ENCODE measurements around the gene PICK1. TPM values are rescaled to one million over a fixed set of nuclear protein-coding genes. Genes with fewer than 3 reads are reported as not detected.

PICK1 gene
- total and polyA plus RNA-seq, 2 of the 4 experiments (the other 2 are of a cell fraction) = 16.5 to 21.0 TPM

DNA sequence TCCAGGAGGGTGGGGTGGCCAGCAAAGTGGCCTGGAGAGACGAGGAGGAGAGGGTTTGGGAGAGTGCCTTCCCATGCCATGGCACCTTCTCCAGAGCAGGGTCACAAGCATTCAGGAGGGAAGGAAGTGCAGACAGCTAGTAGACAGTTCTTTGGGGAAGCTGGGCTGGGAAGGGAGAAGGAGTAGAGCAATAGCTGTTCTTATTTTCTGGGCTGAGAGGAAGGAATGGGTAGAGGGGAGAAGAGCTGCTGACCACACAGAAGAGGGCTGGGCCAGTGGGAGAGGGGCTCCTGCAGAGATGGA, 14.8 kb upstream of the PICK1 start:
- ChIA-PET CTCF (no interaction called here), POLR2A (ENCODE audit: unreplicated experiment) (no interaction called here)
- no peak overlapping the region for H4K8ac ChIP-seq (ENCODE audit: low read depth in 2 of 2, low read length in 2 of 2)
- H3K4me2 ChIP-seq (ENCODE audit: low read depth, low read length) = no peak overlapping the region
- H4K20me1 ChIP-seq (ENCODE audit: insufficient read depth, low read length) = no peaks in the 10 kb centered on the region
- no peak overlapping the region for H3K9ac ChIP-seq (ENCODE audit: low read depth, low read length)
- WGBS, 2 experiments (ENCODE audit: extremely low coverage in 2 of 2, insufficient read length in 1 of 2) = no CpG with 5 or more reads among the region's 1 CpG
- no peak overlapping the region for H4K91ac ChIP-seq (ENCODE audit: insufficient read depth, low read depth, low read length)
- no peak overlapping the region for H2BK5ac ChIP-seq (ENCODE audit: low read depth, low read length, poor library complexity, severe bottlenecking)
- 0 out of 2 replicates have a peak, but pooled peaks cover 11% of the 10 kb centered on the region for H3K9me1 ChIP-seq (ENCODE audit: insufficient read depth, low read length)
- dilution Hi-C loops (cut with HindIII; ENCODE audit: low sequenced_read_pairs, unreplicated experiment) (no loop called here), intact Hi-C loops (cut with micrococcal nuclease) (no loop called here), in situ Hi-C loops (cut with MboI; ENCODE audit: low sequenced_read_pairs) (no loop called here)
- H3K14ac ChIP-seq (replicated peaks; ENCODE audit: low read depth, low read length) = no peak overlapping the region
- DNase-seq = no peak
- no peaks in the 10 kb centered on the region for H3K36me3 ChIP-seq (ENCODE audit: control insufficient read depth, insufficient read depth, low read length)
- H4K5ac ChIP-seq (ENCODE audit: low read depth, low read length) = no peak overlapping the region
- no peak overlapping the region for H3K23ac ChIP-seq (ENCODE audit: low read depth, low read length)
- H3K79me1 ChIP-seq (ENCODE audit: low read depth in 1 of 2, low read length in 2 of 2) = no peaks in the 10 kb centered on the region
- no peak overlapping the region for H2AFZ ChIP-seq (replicated peaks; ENCODE audit: low read length, poor library complexity)
- peaks cover 2% of the 10 kb centered on the region for H3K4me1 ChIP-seq (ENCODE audit: control insufficient read depth, insufficient read depth, low read length)
- no peak overlapping the region for H2AK5ac ChIP-seq (ENCODE audit: low read depth, low read length)
- no peak overlapping the region for H2BK20ac ChIP-seq (ENCODE audit: low read depth, low read length)
- H3K18ac ChIP-seq (ENCODE audit: low read depth, low read length) = no peak overlapping the region
- no peaks in the 10 kb centered on the region for H3K9me3 ChIP-seq (ENCODE audit: control insufficient read depth, insufficient read depth, low read length)
- TF ChIP-seq RFX5 (IDR thresholded peaks at IDR 0.05; ENCODE audit: low read depth, low read length) = no peak
- TF ChIP-seq SMC3 (IDR thresholded peaks at IDR 0.05; ENCODE audit: low read depth, low read length) = no peak
- no peak for TF ChIP-seq BHLHE40 (IDR thresholded peaks at IDR 0.05; ENCODE audit: low read depth, low read length)
- no peak overlapping the region for H3K56ac ChIP-seq (ENCODE audit: extremely low read depth, insufficient read depth, low read length)
- no peak overlapping the region for H2BK120ac ChIP-seq (ENCODE audit: low read depth, low read length)
- no peak overlapping the region for H3K27ac ChIP-seq (ENCODE audit: insufficient read depth, low read length)
- no peak overlapping the region for H2AK9ac ChIP-seq (replicated peaks; ENCODE audit: low read depth, low read length, poor library complexity)
- no TSS peak for BruUV-seq (replicated peaks)
- no peak overlapping the region for H3K4ac ChIP-seq (ENCODE audit: low read depth, low read length)
- H2BK15ac ChIP-seq (ENCODE audit: low read depth, low read length) = no peak overlapping the region
- peaks cover 2% of the 10 kb centered on the region; the same call in 1 of the 2 replicates for H3K27me3 ChIP-seq (ENCODE audit: control insufficient read depth, insufficient read depth, low read length)
- no peak for ATAC-seq (ENCODE audit: low read depth)
- H3K4me3 ChIP-seq (ENCODE audit: insufficient read depth, low read depth, low read length) = no peak overlapping the region

Measured in IMR-90 (cell line).